Psoas muscle (tissue), 8 donors: ENCODE data around the gene NPTXR. TPM values are rescaled to one million over a fixed set of nuclear protein-coding genes. Genes with fewer than 3 reads are reported as not detected.

ENCODE experiments used
- ATAC-seq, 4 donors: fragments of 200-7000 bp; cut with Tn5 transposase; one replicate each; pipeline ENCODE4 v1.9.1; 2020; ENCODE audit warnings: moderate library complexity in 3 of 4, mild to moderate bottlenecking in 2 of 4
- DNase-seq, 2 donors: peaks; one replicate each; pipeline ENCODE4 v3.0.0-alpha.2; 2020
- H3K27ac ChIP-seq: fragments of 200-600 bp; one replicate; pipeline ENCODE4 v1.8.0; 2022
- H3K27me3 ChIP-seq, 3 donors: fragments of 200-600 bp in 1 of 3; one replicate each; pipeline versions ENCODE4 v1.6.1 to v1.8.0; 2013 to 2022; ENCODE audit warnings: low read length in 2 of 3, mild to moderate bottlenecking in 2 of 3, moderate library complexity in 1 of 3; ENCODE audit not compliant: insufficient read depth in 3 of 3
- H3K36me3 ChIP-seq, 2 donors: fragments of 200-600 bp in 1 of 2; one replicate each; pipeline versions ENCODE4 v1.6.1 to v1.8.0; 2013 to 2022; ENCODE audit warnings: low read depth in 1 of 2, mild to moderate bottlenecking in 1 of 2, moderate library complexity in 1 of 2; ENCODE audit not compliant: insufficient read depth in 1 of 2
- H3K4me1 ChIP-seq: fragments of 200-600 bp; one replicate; pipeline ENCODE4 v1.8.0; 2022
- H3K4me3 ChIP-seq: fragments of 200-600 bp; one replicate; pipeline ENCODE4 v1.8.0; 2022; ENCODE audit warnings: mild to moderate bottlenecking
- H3K9me3 ChIP-seq: fragments of 200-600 bp; one replicate; pipeline ENCODE4 v1.8.0; 2022
- WGBS, 3 donors: extraction: QIAGEN DNeasy Blood & Tissue Kit; methylation state at CpG; one replicate each; pipeline versions ENCODE4 v1.1.6 to v1.1.7; 2013; 5-methylcytosine and 5-hydroxymethylcytosine counted together
- intact Hi-C, 2 donors: fragments of 100-400 bp; cut with DNase I; formaldehyde crosslinking; loops; one replicate each; pipeline versions ENCODE4 v1.11.0 to v1.14.2; 2022
- polyA plus RNA-seq, 3 donors: library from polyadenylated mRNA; stranded (reverse); fragments of 200-250 nt; gene quantifications; one replicate each; pipeline ENCODE4 v1.2.3, GENCODE V29; 2013
- total RNA-seq, 4 donors: library from RNA; stranded (reverse); fragmentation: NEBNext Ultra II Directional in 2 of 4; extraction: Animal tissue kit (Norgen Biotek cat#: 25700) in 2 of 4; gene quantifications; one replicate each; pipeline versions ENCODE4 v1.2.1 to v1.2.4, GENCODE V29; 2021 to 2023
- TF ChIP-seq, protein P1 (sequence below): fragments of 200-600 bp; IDR thresholded peaks from one replicate; pipeline ENCODE4 v1.8.0; 2022; ENCODE audit warnings: antibody characterized with exemption
- donor health status: healthy with polysubstance abuse.
- donor health status: DM: no; HTN: no; CAD: no; lungs with moderate emphysema.
- donor health status: Bipolar disorder and iron deficiency.
- donor health status: healthy.
- donor health status: DM: yes; HTN: yes; CAD: no.
- donor health status: DM: no; HTN: no; CAD: no.
- donor health status: DM: no; HTN: no; CAD: no.
- donor health status: DM: yes; HTN: yes; CAD: no.

NPTXR gene
- total and polyA plus RNA-seq, 7 donors = 0.15 to 1.7 (median 0.39) TPM

DNA sequence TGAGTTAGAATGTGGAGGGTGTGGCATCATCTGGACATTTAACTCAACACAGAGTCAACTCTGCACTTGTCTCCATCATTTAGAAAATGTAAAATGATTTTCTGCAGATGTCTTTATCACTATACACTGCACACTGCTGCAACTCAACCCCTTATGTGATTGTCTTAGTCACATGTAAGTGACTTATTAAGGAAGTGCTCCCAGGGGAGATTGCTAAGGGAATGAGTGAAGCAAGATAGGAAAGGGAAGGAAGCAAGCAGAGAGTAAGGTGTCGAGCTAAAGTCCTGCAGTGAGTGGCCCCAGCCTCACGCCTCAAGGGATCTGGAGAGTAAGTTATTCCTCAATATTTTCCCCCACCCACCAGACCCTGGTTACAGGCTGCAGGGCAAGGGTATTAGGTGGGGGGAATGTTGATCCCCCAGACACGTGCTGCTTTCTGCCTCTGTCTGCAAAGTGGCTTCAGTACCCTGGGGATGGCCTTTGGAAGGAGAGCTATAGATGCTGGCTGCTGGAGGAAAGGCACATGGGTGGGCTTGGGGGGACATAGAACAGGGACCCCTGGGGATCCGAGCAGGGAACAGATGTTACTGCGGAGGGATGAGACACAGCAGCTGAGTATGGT lies 35.4 kb upstream of the NPTXR start:
- H3K9me3 ChIP-seq = no peaks in the 10 kb centered on the region
- no peaks in the 10 kb centered on the region for H3K27me3 ChIP-seq
- intact Hi-C loops = loop anchor here (5.0 to 10.0 kb wide), 2 partner anchors 43 to 436 kb away; partner anchors contain the start of gene RPL3 (in 1 of the 2)
- H3K4me1 ChIP-seq = peaks cover 13% of the 10 kb centered on the region
- no peak overlapping the region for H3K27ac ChIP-seq
- TF ChIP-seq, protein P1, sequence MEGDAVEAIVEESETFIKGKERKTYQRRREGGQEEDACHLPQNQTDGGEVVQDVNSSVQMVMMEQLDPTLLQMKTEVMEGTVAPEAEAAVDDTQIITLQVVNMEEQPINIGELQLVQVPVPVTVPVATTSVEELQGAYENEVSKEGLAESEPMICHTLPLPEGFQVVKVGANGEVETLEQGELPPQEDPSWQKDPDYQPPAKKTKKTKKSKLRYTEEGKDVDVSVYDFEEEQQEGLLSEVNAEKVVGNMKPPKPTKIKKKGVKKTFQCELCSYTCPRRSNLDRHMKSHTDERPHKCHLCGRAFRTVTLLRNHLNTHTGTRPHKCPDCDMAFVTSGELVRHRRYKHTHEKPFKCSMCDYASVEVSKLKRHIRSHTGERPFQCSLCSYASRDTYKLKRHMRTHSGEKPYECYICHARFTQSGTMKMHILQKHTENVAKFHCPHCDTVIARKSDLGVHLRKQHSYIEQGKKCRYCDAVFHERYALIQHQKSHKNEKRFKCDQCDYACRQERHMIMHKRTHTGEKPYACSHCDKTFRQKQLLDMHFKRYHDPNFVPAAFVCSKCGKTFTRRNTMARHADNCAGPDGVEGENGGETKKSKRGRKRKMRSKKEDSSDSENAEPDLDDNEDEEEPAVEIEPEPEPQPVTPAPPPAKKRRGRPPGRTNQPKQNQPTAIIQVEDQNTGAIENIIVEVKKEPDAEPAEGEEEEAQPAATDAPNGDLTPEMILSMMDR = no peak
- WGBS, 3 donors = 64 to 73% (median 68%) methylated on average over 5 of the region's 5 CpGs
- no peak overlapping the region for H3K4me3 ChIP-seq
- DNase-seq (no peak), ATAC-seq (no peak)
- H3K36me3 ChIP-seq = no peaks in the 10 kb centered on the region

DNA sequence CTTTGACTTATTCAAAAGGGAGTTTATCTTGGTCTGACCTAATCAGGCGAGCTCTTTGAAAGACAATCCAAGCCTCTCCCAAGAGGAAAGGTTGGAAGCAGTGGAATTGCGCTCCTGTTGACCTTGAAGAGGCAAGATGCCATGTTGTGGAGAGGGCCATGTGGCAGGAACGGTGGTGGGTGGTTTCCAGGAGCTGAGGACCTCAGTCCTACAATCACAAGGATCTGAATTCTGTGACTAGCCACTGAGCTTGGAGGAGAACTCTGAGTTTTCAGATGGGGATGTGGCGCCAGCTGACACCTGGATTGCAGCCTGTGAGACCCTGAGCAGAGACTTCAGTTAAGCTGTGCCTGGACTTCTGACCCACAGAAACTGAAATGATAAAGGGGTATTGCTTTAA lies 34.2 kb upstream of the NPTXR start:
- Histone ChIP-seq H3K36me3 (no peaks in the 10 kb centered on the region), H3K27ac (no peak overlapping the region), H3K4me1 (peaks cover 13% of the 10 kb centered on the region), H3K27me3 (no peaks in the 10 kb centered on the region), H3K9me3 (no peaks in the 10 kb centered on the region), H3K4me3 (no peak overlapping the region)
- no peak for DNase-seq
- no peak for ATAC-seq
- TF ChIP-seq, protein P1 = no peak
- intact Hi-C loops = loop anchor here (5.0 to 10.0 kb wide), 2 partner anchors 44 to 437 kb away; partner anchors contain the start of gene RPL3 (in 1 of the 2)
- 88 to 93% (median 93%) methylated on average over 4 of the region's 4 CpGs for WGBS, 3 donors

DNA sequence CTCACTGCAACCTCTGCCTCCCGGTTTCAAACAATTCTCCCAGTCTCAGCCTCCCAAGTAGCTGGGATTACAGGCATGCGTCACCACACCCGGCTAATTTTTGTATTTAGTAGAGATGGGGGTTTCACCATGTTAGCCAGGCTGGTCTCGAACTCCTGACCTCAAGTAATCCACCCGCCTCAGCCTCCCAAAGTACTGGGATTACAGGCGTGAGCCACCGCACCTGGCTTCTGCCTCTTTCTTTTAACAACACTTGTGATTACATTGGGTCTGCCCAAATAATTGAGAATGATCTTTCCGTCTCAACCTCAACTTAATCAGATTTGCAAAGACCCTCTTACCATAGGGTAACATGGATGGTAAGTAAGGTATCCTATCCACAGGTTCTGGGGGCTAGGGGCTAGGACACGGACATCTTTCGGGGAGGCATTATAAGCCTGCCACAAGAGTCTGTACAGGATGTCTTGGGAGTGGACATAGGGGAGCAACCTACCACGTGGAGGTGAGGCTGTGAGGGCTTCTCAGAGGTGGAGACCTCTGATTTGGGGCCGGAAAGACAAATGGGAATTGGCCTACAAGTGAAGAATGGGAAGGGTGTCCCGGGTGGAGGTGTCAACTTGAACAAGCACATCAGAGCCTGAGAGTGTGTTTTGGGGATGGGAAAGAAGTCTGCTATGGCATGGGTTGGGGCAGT lies 30.8 kb upstream of the NPTXR start:
- TF ChIP-seq, protein P1 = no peak
- DNase-seq (no peak), ATAC-seq (no peak)
- H3K9me3 ChIP-seq = no peaks in the 10 kb centered on the region
- peaks cover 12% of the 10 kb centered on the region for H3K4me1 ChIP-seq
- H3K4me3 ChIP-seq = no peak overlapping the region
- intact Hi-C loops = loop anchor here (5.0 to 10.0 kb wide), 4 partner anchors 48 to 440 kb away; partner anchors contain the start of gene RPL3 (in 1 of the 2)
- no peaks in the 10 kb centered on the region for H3K27me3 ChIP-seq
- no peak overlapping the region for H3K27ac ChIP-seq
- H3K36me3 ChIP-seq = peaks cover 0 to 4% of the 10 kb centered on the region in 2 donors
- 85 to 90% (median 89%) methylated on average over 13 of the region's 13 CpGs for WGBS, 3 donors

DNA sequence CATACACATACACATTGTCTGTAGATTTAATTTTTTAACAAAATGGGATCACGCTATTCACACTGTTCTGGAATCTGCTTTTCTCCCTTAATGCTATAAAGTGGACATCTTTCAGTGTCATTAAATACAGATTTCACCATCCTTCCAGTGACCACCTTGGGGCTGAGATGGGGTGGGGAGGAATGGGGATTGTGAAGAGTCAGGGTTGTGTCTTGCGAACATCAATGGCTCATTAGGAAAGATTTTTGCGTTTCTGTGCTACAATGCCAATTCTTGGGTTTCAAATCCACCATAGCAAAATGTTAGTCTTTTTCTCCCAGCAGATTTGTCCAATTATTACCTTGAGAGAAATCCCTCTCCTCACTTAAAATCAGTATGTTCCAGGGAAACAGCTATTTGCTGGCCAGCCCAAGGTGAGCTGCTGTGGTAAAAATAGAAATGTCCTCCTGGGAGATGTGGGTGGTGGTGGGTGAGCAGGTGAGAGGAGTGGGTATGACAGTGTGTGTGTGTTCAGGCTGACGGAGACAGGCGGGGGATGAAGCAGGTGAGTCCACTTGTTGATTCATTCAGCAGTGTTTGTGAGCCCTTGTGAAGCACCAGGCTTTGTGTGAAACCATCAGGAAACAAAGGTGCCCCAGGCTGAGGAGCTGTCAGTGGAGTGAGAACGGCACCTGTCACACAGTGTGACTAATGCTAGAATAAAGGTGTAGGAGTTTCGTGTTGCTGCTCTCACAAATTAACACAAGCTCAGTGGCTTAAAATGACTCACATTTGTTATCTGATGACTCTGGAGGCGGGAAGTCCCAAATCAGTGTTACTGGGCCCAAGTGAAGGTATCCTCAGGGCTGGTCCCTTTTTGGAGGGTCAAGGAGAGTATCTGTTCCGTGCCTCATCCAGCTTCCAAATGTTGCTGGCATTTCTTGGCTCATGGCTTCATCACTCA lies 29.9 kb upstream of the NPTXR start:
- H3K27ac ChIP-seq = peak overlapping the region; percentile 94
- H3K27me3 ChIP-seq = no peaks in the 10 kb centered on the region
- H3K9me3 ChIP-seq = no peaks in the 10 kb centered on the region
- intact Hi-C loops = loop anchor here (5.0 to 10.0 kb wide), 3 partner anchors 54 to 441 kb away; partner anchors contain the start of gene RPL3 (in 1 of the 2)
- TF ChIP-seq, protein P1 = no peak
- peaks cover 18% of the 10 kb centered on the region for H3K4me1 ChIP-seq
- DNase-seq = no peak
- no peak for ATAC-seq
- peaks cover 0 to 6% of the 10 kb centered on the region in 2 donors for H3K36me3 ChIP-seq
- 72 to 81% (median 72%) methylated on average over 9 of the region's 9 CpGs for whole genome bisulfite sequencing, 3 donors
- H3K4me3 ChIP-seq = peak overlapping the region; percentile 97
